GM19397 (cell line): Measurements from ENCODE around the gene RLF.
"Not testable (repeated sequence)": the region's sequence is repeated elsewhere in the genome, so short reads cannot be mapped to it uniquely, and the experiment has no call there.

Source experiments
- ATAC-seq: cut with Tn5 transposase; IDR thresholded peaks from one replicate; pipeline ENCODE4 v1.9.1; 2021; ENCODE audit warnings: mild to moderate bottlenecking, moderate library complexity; ENCODE audit not compliant: unreplicated experiment

RLF gene

DNA sequence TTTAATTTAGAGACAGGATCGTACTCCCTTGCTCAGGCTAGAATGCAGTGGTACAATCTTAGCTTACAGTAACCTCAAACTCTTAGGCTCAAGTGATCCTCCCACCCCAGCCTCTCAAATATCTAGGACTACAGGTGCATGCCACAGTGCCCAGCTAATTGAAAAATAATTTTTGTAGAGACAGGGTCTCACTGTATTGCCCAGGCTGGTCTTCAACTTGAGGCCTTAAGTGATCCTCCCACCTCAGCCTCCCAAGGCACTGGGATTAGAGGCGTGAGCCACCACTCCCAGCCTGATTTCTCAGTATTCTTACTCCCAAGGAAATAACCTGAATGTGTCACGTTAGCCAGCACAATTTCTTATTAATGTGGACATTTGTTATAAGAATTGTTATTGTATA lies 9.8 kb downstream of the RLF start:
- ATAC-seq, result no peak

DNA sequence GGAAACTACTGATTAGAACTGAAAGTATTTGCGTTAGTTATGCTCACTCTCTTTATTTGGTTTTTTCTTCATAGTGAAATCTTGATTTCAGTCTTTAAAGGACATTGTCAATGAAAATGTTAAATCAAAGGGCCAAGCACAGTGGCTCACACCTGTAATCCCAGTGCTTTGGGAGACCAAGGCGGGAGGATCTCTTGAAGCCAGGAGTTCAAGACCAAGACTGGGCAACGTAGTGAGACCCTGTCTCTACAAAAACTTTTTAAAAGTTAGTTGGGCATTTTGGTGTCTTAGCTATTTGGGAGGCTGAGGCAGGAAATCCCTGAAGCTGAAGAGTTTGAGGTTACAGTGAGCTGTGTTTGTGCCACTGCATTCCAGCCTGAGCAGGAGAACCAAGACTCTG lies 13.6 kb downstream of the RLF start:
- no peak for ATAC-seq

DNA sequence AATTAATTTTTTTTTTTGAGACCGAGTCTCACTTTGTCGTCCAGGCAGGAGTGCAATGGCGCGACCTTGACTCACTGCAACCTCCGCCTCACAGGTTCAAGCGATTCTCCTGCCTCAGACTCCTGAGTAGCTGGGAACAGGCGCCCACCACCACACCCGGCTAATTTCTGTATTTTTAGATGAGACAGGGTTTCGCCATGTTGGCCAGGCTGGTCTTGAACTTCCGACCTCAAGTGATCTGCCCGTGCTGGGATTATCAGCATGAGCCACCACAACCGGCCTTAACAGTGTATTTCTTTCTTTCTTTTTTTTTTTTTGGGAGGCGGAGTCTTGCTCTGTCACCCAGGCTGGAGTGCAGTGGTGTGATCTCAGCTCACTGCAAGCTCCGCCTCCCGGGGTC lies 15.8 kb downstream of the RLF start:
- ATAC-seq, result not testable (repeated sequence)

DNA sequence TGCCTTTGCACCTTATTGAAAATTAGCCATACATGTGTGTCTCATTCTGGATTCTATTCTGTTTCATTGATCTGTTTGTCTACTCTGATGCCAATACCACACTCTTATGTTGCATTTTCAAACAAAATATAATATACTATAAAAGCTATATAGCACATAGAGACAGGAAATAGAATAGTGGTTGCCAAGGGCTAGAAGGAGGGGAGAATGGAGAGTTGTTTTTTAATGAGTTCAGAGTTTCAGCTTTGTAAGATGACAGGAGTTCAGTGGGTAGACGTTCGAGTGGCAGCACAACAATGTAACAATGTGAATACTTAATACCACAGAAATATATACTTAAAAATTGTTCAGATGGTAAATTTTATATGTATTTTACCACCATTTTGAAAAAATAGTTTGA lies 17.0 kb downstream of the RLF start:
- no peak for ATAC-seq

DNA sequence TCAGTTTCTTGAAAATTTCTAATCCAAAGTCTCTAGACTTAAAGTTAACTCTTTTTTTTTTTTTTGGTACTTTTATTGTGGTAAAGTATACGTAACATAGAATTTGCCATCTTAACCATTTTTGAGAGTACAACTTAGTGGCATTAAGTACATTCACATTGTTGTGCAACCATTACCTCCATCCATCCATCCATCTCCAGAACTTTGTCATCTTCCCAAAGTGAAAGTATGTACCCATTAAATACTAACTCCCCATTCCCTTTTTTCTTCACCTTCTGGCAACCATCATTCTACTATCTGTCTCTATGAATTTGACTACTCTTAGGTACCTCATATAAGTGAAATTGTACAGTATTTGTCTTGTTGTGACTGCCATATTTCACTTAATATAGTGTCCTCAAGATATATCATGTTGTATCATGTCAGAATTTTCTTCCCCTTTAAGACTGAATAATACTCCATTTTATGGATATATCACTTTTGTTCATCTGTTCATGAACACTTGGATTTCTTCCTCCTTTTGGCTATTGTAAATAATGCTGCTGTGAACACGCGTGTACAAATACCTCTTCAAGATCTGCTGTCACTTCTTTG lies 18.4 kb downstream of the RLF start:
- no peak for ATAC-seq

DNA sequence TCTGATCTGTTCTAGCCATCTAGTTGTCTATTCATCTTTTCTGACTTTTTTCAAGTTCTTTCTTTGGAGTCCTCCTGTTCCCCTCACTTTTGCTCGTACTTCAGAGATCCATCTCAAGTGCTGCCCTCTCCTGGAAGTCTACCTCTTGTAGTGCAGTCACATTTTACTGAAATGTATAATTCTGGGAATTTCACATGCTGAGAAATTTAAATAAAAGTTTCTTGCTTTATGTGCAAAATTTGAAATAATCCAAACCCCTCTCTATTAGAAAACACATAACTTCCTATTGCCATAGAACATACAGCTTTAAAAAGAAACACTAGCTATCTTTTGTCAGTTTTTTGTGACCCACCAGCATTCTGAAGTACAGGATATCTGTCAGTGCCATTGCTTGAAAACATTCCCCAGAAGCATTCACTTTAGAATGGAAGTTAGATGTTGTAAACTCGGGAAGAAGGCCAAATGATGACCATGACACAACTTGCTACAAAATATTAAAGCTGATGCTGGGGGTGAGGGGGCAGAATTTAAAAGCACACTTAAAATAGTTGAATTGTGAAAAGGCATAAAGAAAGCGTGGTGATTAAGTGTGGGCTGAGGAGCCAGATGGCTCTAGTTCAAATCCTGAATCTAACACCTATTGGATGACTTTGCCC lies 22.0 kb downstream of the RLF start:
- no peak for ATAC-seq

DNA sequence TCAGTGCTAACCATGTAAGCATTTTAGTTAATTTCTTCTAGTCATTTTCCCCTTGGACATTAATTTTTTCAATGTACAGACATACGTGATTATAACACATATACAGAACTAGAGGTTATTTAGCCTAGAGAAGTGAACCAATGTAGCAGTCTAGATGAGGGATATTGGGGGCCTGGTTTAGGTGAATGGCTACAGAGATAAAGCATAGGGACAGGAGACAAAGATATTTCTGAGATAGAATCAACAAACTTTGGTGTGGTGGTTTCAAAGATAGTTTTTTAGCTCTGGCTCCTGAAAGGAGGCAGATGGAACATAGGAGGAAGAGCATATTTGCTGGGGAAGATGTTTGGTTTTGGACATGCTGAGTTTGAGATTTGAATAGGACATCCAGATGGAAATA lies 23.0 kb downstream of the RLF start:
- ATAC-seq, result no peak

DNA sequence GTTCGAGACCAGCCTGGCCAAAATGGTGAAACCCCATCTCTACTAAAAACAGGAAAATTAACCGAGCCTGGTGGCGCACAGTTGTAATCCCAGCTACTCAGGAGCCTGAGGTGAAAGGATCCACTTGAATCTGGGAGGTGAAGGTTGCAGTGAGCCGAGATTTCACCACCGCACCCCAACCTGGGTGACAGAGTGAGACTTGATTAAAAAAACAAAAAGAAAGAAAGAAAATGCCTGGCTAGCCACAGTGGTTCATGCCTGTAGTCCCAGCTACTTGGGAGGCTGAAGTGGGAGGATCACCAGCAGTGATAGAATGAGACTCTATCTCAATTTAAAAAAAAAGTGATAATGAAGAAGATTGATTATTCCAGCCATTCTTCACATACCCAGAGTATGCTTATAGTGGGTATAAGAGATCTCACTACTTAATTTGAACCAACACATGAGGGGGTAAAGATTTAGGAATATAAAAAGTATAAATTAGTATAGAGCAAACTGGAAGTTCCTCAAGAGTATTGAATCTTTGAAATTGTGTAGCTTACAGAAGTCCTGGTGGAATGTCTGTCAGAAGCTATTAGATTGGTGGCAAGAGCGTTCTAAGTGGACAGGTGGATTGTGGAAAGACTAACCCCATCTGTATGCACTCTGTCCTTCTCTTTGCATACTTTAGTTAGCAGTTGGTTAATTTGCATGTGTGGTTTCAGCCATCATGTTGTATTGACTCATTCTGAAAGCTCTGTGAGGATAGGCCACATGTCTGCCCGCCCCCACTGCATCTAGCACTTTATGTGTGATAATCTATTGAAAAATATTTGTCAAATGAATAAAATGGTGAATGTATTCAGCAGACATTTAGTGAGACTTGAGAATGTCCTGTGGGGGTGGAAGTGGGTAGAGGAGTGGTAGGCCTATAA lies 25.0 kb downstream of the RLF start:
- ATAC-seq, result peak; percentile 91

DNA sequence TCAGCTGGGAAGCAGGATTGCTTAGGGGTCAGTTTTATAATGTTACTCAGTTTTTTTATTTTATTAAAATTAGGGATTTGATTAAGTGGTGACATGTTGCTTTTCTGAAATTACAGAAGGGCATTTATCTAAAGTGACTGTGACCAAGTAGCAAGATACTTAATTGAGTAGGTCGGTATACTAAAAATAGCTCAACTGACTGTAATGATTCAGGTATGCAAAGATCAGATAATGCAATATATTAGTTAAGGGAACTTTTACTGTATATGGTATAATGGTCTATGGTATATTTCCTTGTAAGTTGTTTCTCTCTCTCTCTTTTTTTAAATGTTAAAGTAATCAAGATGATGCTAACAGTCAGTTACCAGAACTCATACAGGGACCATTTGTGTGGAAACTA lies 26.2 kb downstream of the RLF start:
- ATAC-seq, result no peak

DNA sequence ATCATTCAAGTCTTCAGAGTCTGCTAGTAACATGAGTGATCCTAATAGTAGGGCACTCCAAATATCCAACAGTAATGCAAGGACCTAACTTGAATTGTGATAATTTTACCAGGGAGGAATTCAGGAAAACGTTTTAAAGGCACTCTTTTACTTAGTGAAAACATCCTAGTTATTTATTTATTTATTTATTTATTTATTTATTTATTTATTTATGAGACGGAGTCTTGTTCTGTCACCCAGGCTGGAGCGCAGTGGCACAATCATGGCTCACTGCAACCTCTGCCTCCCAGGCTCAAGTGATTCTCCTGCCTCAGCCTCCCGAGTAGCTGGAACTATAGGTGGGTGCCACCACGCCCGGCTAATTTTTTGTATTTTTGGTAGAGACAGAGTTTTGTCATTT lies 33.5 kb downstream of the RLF start:
- ATAC-seq, result not testable (repeated sequence)

DNA sequence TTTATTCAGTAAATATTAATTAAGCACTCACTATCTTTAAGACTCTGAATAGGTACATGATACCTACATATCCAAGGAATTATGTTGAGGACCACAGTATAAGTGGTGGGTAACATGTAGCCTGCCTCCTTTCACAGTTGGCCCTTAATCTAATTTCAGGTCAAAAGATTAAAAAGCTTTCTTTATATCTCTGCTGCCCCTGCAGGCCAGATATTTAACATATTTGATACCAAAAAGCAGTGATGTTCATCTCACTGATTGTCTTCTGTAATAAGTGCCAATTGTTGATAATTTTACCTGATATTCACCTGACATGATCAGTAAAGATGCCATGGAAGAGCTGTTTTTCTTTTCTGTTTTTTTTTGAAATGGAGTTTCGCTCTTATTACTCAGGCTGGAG lies 36.5 kb downstream of the RLF start:
- ATAC-seq, result no peak

DNA sequence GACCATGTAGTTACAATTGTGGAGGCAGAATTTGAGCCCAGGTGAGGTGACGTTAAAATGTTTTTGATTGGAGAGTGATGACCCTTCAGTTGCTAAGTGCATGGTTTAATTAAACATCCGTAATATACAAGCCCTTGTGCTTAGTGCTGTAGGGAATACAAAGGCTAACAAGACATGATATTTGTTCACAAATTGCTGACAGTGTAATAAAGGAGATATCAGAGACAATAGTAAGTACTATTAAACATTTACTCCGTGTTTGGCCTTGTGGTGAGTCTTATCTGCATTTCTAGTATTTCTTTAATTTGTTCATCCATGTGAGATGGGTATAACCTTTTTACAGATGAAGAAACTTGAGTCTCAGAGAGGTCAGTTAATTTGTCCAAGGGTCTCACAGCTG lies 37.9 kb downstream of the RLF start:
- ATAC-seq, result no peak

DNA sequence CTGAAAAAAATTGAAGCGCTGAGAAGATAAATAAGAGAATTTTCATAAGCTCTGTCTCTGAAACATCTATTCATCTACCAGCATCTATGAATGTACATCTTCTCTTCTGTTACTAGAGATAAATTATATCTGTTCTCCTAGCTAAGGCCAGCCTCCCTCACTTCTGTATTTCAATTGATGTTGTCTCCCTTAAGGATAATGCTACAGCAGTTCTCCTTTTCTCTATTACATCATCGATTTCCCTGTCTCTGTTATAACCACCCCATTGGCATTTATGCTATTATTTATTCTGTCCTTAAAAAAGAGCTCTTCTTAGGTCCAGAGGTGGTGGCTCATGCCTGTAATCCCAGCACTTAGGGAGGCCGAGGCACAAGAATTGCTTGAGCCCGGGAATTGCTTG lies 43.7 kb downstream of the RLF start:
- no peak for ATAC-seq

DNA sequence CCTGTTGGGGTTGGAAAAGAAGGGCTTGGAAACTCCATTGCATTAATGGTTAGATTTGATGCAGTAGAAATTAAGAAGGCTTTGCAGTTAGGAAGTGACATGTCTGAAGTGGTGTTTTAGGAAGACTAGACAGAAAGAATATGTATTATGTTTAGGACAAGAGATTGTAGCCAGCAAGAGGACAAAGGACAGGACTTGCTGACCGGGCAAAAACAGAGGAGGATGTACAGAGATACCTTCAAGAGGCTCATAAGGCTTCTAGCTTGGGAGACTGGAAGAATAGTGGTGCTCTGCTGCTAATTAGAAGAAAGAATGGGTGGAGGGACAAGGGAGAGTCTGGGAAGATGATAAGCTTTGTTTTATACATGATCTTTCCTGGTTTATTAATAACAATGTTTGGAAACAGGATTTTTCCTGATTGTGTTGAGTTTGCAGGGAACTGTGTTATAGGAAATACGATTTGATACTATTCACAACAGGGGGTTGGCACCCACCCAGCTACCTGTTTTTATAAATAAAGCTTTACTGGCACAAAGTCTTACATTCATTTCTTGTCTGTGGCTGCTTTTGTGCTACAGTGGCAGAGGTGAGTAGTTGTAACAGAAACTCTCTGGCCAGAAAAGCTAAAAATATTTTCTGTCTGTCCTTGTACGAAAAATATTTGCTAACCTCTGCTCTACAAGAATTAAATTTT lies 49.5 kb downstream of the RLF start:
- no peak for ATAC-seq

DNA sequence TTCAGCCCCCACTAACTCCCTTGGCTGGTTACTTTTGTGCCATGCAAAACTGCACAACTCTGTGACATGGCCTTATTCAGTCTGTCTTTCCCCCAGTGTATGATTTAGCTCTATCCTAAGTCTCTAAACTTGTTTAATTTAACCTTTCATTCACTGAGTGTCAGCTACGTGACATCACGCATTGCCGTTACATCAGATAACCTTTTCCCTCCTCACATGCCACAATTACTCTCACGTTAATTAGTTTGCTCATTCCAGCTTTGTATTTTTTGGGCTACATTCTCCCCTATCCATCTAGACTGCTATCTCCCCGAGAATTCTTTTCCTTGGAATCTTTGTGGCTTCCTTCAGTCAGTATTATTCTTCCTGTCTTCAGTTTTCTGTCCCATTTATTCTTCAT lies 57.1 kb downstream of the RLF start:
- no peak for ATAC-seq

DNA sequence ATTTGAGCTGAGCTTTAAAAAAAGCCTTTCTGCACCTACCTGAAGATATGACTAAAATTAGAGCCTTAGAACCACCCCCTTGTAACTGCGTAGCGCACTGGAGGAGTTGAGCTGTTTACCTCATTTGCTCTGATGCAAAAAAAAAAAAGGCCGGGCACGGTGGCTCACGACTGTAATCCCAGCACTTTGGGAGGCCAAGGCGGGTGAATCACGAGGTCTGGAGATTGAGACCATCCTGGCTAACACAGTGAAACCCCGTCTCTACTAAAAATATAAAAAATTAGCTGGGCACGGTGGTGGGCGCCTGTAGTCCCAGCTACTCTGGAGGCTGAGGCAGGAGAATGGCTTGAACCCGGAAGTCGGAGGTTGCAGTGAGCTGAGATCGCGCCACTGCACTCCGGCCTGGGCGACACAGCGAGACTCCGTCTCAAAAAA lies 60.3 kb downstream of the RLF start:
- not testable (repeated sequence) for ATAC-seq

DNA sequence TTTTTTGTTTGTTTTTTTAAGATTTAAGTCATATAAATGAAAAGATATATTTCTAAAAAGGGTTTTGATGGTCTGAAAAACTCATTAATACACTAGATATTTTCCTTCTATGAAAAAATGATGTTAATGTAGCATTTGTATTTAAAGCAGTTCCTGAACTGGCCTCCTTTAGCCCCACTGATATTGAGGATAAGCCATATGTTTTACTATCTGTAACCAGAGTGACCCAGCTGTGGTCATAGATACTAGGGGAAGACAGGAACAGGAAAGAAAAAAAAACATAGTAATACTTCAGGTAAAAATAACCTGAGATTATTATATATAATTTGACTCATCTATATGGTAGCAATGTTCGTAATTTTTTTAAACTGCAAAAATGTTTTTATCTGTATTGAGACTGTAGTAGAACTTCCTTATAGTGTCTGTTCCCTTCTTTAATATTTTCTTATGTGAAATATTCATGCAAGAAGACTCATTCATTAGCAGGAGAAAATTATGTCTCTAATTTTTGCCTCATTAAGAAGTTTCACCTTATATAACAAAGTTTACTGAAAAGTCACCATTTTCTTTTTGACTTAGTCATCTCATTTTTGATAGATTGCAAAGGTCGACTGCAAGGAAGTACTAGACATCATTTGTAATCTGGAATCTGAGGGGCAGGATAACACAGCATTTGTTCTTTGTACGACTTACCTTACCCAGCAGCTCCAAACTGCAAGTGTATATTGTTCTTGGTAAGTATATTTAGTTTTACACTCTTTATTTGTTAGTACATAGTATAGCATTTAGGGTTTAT lies 61.0 kb downstream of the RLF start:
- ATAC-seq, result no peak

DNA sequence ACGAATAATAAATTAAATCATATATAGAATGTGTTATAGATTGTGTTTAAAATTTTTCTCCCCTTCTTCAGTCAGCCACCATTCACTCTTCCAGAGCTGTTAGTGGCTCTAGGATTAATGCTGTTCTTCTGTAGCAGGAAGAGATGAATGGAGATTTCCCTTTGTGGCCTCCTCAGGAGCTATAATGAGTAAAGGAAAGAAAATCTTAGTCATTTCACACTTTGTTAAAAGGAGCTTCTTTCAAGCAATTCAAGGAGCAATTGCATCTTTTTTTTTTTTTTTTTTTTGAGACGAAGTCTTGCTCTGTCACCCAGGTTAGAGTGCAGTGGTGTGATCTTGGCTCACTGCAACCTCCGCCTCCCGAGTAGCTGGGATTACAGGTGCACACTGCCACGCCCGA lies 62.9 kb downstream of the RLF start:
- ATAC-seq, result no peak

DNA sequence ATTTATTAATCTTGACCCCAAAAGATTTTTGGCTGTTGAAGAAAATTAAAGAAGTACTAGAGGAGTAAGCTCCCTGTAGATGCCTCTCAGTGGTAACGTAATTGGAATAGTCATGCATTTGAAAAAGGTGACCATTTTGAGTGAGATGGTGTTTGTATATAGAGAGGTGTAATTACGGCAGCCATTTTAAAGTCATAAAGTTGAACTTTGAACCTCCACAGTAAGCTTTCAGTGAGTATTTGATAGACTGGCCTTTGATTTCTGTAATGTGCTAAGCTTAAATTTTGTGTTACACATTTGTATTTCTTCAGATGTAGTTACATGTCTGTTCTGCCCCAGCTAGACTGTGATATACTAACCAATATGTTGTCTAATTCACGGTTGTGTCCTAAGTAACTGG lies 65.0 kb downstream of the RLF start:
- no peak for ATAC-seq

DNA sequence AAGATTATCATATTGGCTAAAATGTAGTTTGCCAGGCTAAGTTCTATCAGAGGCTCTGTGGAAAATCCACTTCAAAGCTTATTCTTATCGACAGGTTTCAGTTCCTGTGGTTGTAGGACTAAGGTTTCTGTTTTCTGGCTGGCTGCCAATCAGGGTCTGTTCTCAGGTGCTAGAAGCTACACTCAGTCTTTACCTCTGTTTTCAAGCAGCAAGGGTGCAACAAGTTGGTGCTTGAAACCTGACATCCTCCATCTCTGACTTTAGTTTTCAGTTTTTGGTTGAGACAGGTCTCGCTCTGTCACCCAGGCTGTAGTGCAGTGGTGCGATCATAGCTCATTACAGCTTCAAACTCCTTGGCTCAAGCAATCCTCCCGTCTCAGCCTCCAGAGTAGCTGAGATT lies 71.3 kb downstream of the RLF start:
- peak; percentile 87 for ATAC-seq

DNA sequence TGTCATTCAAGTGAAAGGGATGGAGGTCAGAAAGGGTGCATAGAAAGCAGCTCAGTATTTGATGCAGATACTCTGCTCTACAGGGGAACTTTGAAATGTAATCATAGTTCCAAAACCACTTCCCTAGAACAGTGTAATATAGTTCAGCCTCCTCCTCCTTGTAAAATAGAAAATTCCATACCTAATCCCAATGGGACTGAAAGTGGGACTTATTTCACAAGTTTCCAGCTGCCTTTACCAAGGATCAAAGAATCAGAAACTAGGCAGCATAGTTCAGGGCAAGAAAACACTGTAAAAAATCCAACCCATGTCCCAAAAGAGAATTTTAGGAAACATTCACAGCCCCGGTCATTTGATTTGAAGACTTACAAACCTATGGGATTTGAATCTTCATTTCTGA lies 78.4 kb downstream of the RLF start:
- no peak for ATAC-seq
